ENCODE results near the gene PBRM1. TPM values are rescaled to one million over a fixed set of nuclear protein-coding genes. Genes with fewer than 3 reads are reported as not detected.

The PBRM1 gene
- total and polyA plus RNA-seq, 2 donors (not counting 3 experiments of a cell fraction or from before 2014, with no cell fraction given): 26.7 to 87.1 TPM

DNA sequence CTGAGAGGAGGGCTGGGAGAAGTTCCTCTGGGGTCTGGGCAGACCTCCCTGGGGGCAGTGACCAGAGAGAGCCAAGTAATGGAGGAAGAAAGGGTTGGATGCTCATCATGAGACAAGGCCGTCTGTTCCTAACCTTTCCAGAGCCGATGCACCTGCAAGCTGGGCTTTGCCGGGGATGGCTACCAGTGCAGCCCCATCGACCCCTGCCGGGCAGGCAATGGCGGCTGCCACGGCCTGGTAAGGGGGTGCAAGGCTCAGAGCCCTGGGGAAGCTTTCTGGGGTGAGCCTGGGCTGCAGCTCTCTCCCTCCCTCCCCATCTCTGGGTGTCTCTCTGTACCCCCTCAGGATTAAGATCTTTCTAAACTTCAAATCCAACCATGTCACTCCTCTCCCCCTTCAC, 174.2 kb downstream of the PBRM1 start:
- Histone ChIP-seq H4K20me1 (replicated peaks; ENCODE audit: control insufficient read depth, extremely low read depth, insufficient read depth, low read length) (no peaks in the 10 kb centered on the region), H3K79me2 (ENCODE audit: control insufficient read depth, insufficient read depth, low read length) (no peaks in the 10 kb centered on the region), H3K9me3 (replicated peaks; ENCODE audit: control insufficient read depth, insufficient read depth, low read length) (no peaks in the 10 kb centered on the region), H3K9ac (replicated peaks; ENCODE audit: extremely low read depth, insufficient read depth, low read length) (no peak overlapping the region), H3K9me1 (replicated peaks; ENCODE audit: control insufficient read depth, extremely low read depth, insufficient read depth, low read length) (no peaks in the 10 kb centered on the region), H3K27ac (ENCODE audit: insufficient read depth, low read depth, low read length) (no peak overlapping the region), H2AFZ (ENCODE audit: low read depth, low read length) (no peak overlapping the region), H3K27me3 (ENCODE audit: control insufficient read depth in 2 of 2, insufficient read depth in 2 of 2, low read length in 2 of 2) (no peaks in the 10 kb centered on the region), H3K4me3 (replicated peaks in 1 of 3; ENCODE audit: insufficient read depth in 1 of 3, low read depth in 1 of 3, low read length in 3 of 3) (no peak overlapping the region), H3K4me1 (ENCODE audit: control insufficient read depth, extremely low read depth, insufficient read depth, low read length) (peaks cover 7% of the 10 kb centered on the region), H3K4me2 (ENCODE audit: insufficient read depth, low read length) (no peak overlapping the region), H3K36me3 (ENCODE audit: control insufficient read depth in 2 of 2, extremely low read depth in 1 of 2, insufficient read depth in 2 of 2, low read length in 2 of 2) (peaks cover 24 to 82% of the 10 kb centered on the region in 2 experiments)
- no TSS peak for BruUV-seq (replicated peaks)
- CTCF ChIA-PET: interaction anchor here (1.0 to 1.5 kb wide), 3 partner anchors 13 to 30 kb away, joined by 3 to 4 read pairs (median 3); no protein-coding TSS in a partner anchor
- DNase-seq (ENCODE audit: low read depth, low spot score) (no peak), FAIRE-seq (no peak)
- POLR2A ChIA-PET: interaction anchor here (0.6 to 0.8 kb wide), 3 partner anchors 12 to 15 kb away, joined by 3 to 16 read pairs (median 3); no protein-coding TSS in a partner anchor
- TF ChIP-seq POLR2AphosphoS5 (IDR thresholded peaks at IDR 0.05; ENCODE audit: insufficient read depth, low read depth, low read length) (no peak), EZH2 (IDR thresholded peaks at IDR 0.05; ENCODE audit: borderline replicate concordance, low read depth, low read length, severe bottlenecking) (no peak), JUN (IDR thresholded peaks at IDR 0.05; ENCODE audit: borderline replicate concordance, insufficient read depth, insufficient read length, low read depth) (no peak), GATA2 (IDR thresholded peaks at IDR 0.05; ENCODE audit: insufficient read depth, insufficient read length, low read depth, low read length) (no peak), MYC (IDR thresholded peaks at IDR 0.05; ENCODE audit: low read depth, low read length) (no peak), POLR2A (IDR thresholded peaks at IDR 0.05; ENCODE audit: low read depth, low read length) (no peak), FOS (IDR thresholded peaks at IDR 0.05; ENCODE audit: borderline replicate concordance, insufficient read depth, low read length) (no peak)
- TF ChIP-seq, protein P1, sequence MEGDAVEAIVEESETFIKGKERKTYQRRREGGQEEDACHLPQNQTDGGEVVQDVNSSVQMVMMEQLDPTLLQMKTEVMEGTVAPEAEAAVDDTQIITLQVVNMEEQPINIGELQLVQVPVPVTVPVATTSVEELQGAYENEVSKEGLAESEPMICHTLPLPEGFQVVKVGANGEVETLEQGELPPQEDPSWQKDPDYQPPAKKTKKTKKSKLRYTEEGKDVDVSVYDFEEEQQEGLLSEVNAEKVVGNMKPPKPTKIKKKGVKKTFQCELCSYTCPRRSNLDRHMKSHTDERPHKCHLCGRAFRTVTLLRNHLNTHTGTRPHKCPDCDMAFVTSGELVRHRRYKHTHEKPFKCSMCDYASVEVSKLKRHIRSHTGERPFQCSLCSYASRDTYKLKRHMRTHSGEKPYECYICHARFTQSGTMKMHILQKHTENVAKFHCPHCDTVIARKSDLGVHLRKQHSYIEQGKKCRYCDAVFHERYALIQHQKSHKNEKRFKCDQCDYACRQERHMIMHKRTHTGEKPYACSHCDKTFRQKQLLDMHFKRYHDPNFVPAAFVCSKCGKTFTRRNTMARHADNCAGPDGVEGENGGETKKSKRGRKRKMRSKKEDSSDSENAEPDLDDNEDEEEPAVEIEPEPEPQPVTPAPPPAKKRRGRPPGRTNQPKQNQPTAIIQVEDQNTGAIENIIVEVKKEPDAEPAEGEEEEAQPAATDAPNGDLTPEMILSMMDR (IDR thresholded peaks at IDR 0.05; ENCODE audit: extremely low read depth in 1 of 2, insufficient read depth in 1 of 2, low read depth in 1 of 2, low read length in 2 of 2): no peak
- TF ChIP-seq, protein P2, sequence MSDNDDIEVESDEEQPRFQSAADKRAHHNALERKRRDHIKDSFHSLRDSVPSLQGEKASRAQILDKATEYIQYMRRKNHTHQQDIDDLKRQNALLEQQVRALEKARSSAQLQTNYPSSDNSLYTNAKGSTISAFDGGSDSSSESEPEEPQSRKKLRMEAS (IDR thresholded peaks at IDR 0.05; ENCODE audit: insufficient read depth, insufficient read length): no peak
- dilution Hi-C loops (cut with MboI; ENCODE audit: extremely low pct_ligation_motif_present, low sequenced_read_pairs) (no loop called here), intact Hi-C loops (cut with micrococcal nuclease) (no loop called here)
